Smooth muscle cell (in vitro differentiated cells): Measurements from ENCODE around the gene MTX1. TPM values are rescaled to one million over a fixed set of nuclear protein-coding genes. Genes with fewer than 3 reads are reported as not detected.
"Not testable (repeated sequence)": the region's sequence is repeated elsewhere in the genome, so short reads cannot be mapped to it uniquely, and the experiment has no call there.

Experiments
- DNase-seq: peaks from one replicate; lab custom pipeline; 2025; ENCODE audit not compliant: unreplicated experiment; lab: John Stamatoyannopoulos, UW
- H2AFZ ChIP-seq: fragments of 200-600 bp; sonication (generic); 2 replicates; pipeline ENCODE4 v1.6.0; 2016; ENCODE audit warnings: antibody characterized with exemption, low read depth, mild to moderate bottlenecking
- H3F3A ChIP-seq: fragments of 200-600 bp; sonication (generic); 2 replicates; pipeline ENCODE4 v1.6.0; 2017; ENCODE audit warnings: antibody characterized with exemption, low read depth
- H3K27ac ChIP-seq: fragments of 200-600 bp; sonication (generic); 2 replicates; pipeline ENCODE4 v1.5.1; 2016; ENCODE audit warnings: low read depth, mild to moderate bottlenecking
- H3K27me3 ChIP-seq: fragments of 200-600 bp; sonication (generic); 2 replicates; pipeline ENCODE4 v1.6.1; 2016; ENCODE audit warnings: low read depth, mild to moderate bottlenecking
- H3K36me3 ChIP-seq: fragments of 200-600 bp; sonication (generic); 2 replicates; pipeline ENCODE4 v1.5.1; 2016; ENCODE audit warnings: low read depth
- H3K4me1 ChIP-seq: fragments of 200-600 bp; sonication (generic); 2 replicates; pipeline ENCODE4 v1.5.1; 2016; ENCODE audit warnings: low read depth
- H3K4me2 ChIP-seq: fragments of 200-600 bp; sonication (generic); 2 replicates; pipeline ENCODE4 v1.6.0; 2016; ENCODE audit warnings: mild to moderate bottlenecking
- H3K4me3 ChIP-seq: fragments of 200-600 bp; sonication (generic); 2 replicates; pipeline ENCODE4 v1.5.1; 2016; ENCODE audit warnings: mild to moderate bottlenecking
- H3K79me2 ChIP-seq: fragments of 200-600 bp; sonication (generic); 2 replicates; pipeline ENCODE4 v1.6.0; 2016; ENCODE audit warnings: low read depth, mild to moderate bottlenecking
- H3K9ac ChIP-seq: fragments of 200-600 bp; sonication (generic); 2 replicates; pipeline ENCODE4 v1.6.0; 2016; ENCODE audit warnings: low read depth
- H3K9me3 ChIP-seq: fragments of 200-600 bp; sonication (generic); replicated peaks from 2 replicates; pipeline ENCODE4 v1.5.1; 2016; ENCODE audit warnings: low read depth
- H4K20me1 ChIP-seq: fragments of 200-600 bp; sonication (generic); 2 replicates; pipeline ENCODE4 v1.6.0; 2016; ENCODE audit warnings: low read depth
- WGBS: methylation state at CpG from one replicate; pipeline ENCODE4 v1.1.7; 2016; ENCODE audit warnings: low lambda C conversion rate; 5-methylcytosine and 5-hydroxymethylcytosine counted together
- polyA plus RNA-seq: library from polyadenylated mRNA; unstranded; fragments of >200 nt; fragmentation: Nextera tagmentation; extraction: Ambion mirVana; gene quantifications from 2 replicates; pipeline ENCODE4 v1.2.1, GENCODE V29; 2016
- total RNA-seq: library from RNA; depleted of rRNA; stranded (reverse); fragments of >200 nt; gene quantifications from 2 replicates; pipeline ENCODE4 v1.2.3, GENCODE V29; 2014
- TF ChIP-seq, protein P1 (sequence below): fragments of 200-600 bp; sonication (generic); IDR thresholded peaks from 2 replicates; pipeline ENCODE4 v1.5.1; 2017; ENCODE audit warnings: borderline replicate concordance, mild to moderate bottlenecking, antibody characterized with exemption; ENCODE audit not compliant: insufficient read depth, poor library complexity, severe bottlenecking

MTX1 gene, protein sequence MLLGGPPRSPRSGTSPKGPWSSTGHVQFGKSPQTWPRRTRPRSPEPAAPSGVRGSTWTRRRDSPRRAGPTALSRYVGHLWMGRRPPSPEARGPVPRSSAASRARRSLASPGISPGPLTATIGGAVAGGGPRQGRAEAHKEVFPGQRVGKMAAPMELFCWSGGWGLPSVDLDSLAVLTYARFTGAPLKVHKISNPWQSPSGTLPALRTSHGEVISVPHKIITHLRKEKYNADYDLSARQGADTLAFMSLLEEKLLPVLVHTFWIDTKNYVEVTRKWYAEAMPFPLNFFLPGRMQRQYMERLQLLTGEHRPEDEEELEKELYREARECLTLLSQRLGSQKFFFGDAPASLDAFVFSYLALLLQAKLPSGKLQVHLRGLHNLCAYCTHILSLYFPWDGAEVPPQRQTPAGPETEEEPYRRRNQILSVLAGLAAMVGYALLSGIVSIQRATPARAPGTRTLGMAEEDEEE
- total RNA-seq (45.2 and 55.4 TPM in 2 replicates), polyA plus RNA-seq (98.4 and 109 TPM in 2 replicates)

- Histone ChIP-seq H2AFZ (peak within 1 kb of the TSS; percentile 73), H3F3A (peaks cover 4% of the 10 kb centered on the region), H3K79me2 (peaks cover 12% of the 10 kb centered on the region), H4K20me1 (no peaks in the 10 kb centered on the region), H3K4me2 (peak within 1 kb of the TSS; percentile 96), H3K4me3 (peak within 1 kb of the TSS; percentile 81), H3K9ac (peak within 1 kb of the TSS; percentile 100), H3K27ac (peak within 1 kb of the TSS; percentile 100), H3K4me1 (peaks cover 10% of the 10 kb centered on the region), H3K27me3 (no peaks in the 10 kb centered on the region), H3K9me3 (no peaks in the 10 kb centered on the region), H3K36me3 (no peaks in the 10 kb centered on the region)
- TF ChIP-seq, protein P1, sequence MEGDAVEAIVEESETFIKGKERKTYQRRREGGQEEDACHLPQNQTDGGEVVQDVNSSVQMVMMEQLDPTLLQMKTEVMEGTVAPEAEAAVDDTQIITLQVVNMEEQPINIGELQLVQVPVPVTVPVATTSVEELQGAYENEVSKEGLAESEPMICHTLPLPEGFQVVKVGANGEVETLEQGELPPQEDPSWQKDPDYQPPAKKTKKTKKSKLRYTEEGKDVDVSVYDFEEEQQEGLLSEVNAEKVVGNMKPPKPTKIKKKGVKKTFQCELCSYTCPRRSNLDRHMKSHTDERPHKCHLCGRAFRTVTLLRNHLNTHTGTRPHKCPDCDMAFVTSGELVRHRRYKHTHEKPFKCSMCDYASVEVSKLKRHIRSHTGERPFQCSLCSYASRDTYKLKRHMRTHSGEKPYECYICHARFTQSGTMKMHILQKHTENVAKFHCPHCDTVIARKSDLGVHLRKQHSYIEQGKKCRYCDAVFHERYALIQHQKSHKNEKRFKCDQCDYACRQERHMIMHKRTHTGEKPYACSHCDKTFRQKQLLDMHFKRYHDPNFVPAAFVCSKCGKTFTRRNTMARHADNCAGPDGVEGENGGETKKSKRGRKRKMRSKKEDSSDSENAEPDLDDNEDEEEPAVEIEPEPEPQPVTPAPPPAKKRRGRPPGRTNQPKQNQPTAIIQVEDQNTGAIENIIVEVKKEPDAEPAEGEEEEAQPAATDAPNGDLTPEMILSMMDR = no peak
- 2% methylated on average over 45 of the region's 64 CpGs for WGBS
- DNase-seq = peak; percentile 87
These were observed at the start of gene MTX1 for GRCh38 chr1:155208541-155209311. Gene MTX1 (plus strand): TSS chr1:155208695. CDS start chr1:155208805, 110 bp downstream.

- Histone ChIP-seq H3K79me2 (no peaks in the 10 kb centered on the region), H3K27ac (no peak overlapping the region), H3K4me1 (no peaks in the 10 kb centered on the region), H3K36me3 (no peaks in the 10 kb centered on the region), H3K9ac (no peak overlapping the region), H3K27me3 (no peaks in the 10 kb centered on the region), H4K20me1 (no peaks in the 10 kb centered on the region), H3F3A (no peaks in the 10 kb centered on the region), H3K4me2 (no peak overlapping the region), H3K9me3 (no peaks in the 10 kb centered on the region), H3K4me3 (no peak overlapping the region), H2AFZ (no peak overlapping the region)
- 44% methylated on average over 1 of the region's 1 CpG for WGBS
- DNase-seq = no peak
- TF ChIP-seq, protein P1 = no peak
These were observed 49.5 kb upstream of the MTX1 start for GRCh38 chr1:155158991-155159390.

DNA sequence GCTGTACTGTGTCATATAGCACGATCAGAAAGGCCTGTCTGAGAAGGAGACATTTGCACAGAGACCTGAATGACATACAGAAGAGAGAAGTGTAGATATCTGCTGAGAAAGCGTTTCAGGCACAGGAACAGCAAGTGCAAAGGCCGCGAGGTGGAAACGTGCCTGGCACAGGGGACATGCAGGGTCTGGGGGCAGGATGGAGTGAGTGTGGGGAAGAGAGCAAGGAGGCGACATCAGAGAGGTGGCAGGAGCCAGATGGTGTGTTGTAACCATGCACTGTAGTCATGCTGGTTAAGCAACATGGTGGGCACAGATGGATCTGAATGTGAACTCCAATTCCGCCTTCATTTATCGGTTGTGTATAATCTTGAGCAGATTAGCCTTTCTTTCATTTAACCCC is 48.4 kb upstream of the MTX1 start:
- H3K4me1 ChIP-seq = no peaks in the 10 kb centered on the region
- H3K79me2 ChIP-seq = no peaks in the 10 kb centered on the region
- no peak for DNase-seq
- H3K27me3 ChIP-seq = no peaks in the 10 kb centered on the region
- H3K9ac ChIP-seq = no peak overlapping the region
- H4K20me1 ChIP-seq = no peaks in the 10 kb centered on the region
- 96% methylated on average over 8 of the region's 8 CpGs for WGBS
- TF ChIP-seq, protein P1 = no peak
- H3K4me3 ChIP-seq = no peak overlapping the region
- H3K4me2 ChIP-seq = no peak overlapping the region
- H2AFZ ChIP-seq = no peak overlapping the region
- H3K36me3 ChIP-seq = no peaks in the 10 kb centered on the region
- no peak overlapping the region for H3K27ac ChIP-seq
- no peaks in the 10 kb centered on the region for H3F3A ChIP-seq
- no peaks in the 10 kb centered on the region for H3K9me3 ChIP-seq

DNA sequence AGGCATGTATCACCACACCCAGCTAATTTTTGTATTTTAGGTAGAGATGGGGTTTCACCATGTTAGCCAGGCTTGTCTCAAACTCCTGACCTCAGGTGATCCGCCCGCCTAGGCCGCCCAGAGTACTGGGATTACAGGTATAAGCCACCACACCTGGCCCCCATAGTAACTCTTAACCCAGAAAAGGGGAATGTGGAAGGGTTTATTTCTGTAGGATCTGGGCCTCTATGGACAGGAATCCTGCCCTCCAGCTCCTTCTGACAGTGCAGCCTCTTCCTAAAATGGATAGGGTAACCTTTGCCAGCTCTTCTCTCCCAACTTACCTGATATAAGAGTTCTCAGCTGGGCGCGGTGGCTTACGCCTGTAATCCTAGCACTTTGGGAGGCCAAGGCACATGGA is 45.9 kb upstream of the MTX1 start:
- not testable (repeated sequence) for H3K9ac ChIP-seq, H3K27ac ChIP-seq, H2AFZ ChIP-seq, H3F3A ChIP-seq, H3K4me2 ChIP-seq, H3K27me3 ChIP-seq, H3K36me3 ChIP-seq, DNase-seq, H4K20me1 ChIP-seq, H3K4me3 ChIP-seq, H3K9me3 ChIP-seq, H3K4me1 ChIP-seq, H3K79me2 ChIP-seq
- WGBS = 99% methylated on average over 6 of the region's 6 CpGs

- H3K36me3 ChIP-seq, H3K27me3 ChIP-seq, H3K4me2 ChIP-seq, H3K9me3 ChIP-seq, H3K79me2 ChIP-seq, H3K4me1 ChIP-seq, H3K9ac ChIP-seq, H2AFZ ChIP-seq, DNase-seq, H3K27ac ChIP-seq, H3F3A ChIP-seq, H4K20me1 ChIP-seq, H3K4me3 ChIP-seq: not testable (repeated sequence)
- 96% methylated on average over 4 of the region's 4 CpGs for WGBS
These were observed 44.7 kb upstream of the MTX1 start for GRCh38 chr1:155163785-155164184.

- H3K27ac ChIP-seq, H3F3A ChIP-seq, H3K4me3 ChIP-seq, H3K9ac ChIP-seq, H2AFZ ChIP-seq, H3K4me1 ChIP-seq, H3K27me3 ChIP-seq, H3K9me3 ChIP-seq, H4K20me1 ChIP-seq, H3K4me2 ChIP-seq, DNase-seq, H3K36me3 ChIP-seq, H3K79me2 ChIP-seq: not testable (repeated sequence)
- 94% methylated on average over 11 of the region's 11 CpGs for WGBS
These were observed 43.9 kb upstream of the MTX1 start for GRCh38 chr1:155164625-155165024.
